GM19467 (cell line): ENCODE results near the gene FRMPD2.
"Not testable (repeated sequence)": the region's sequence is repeated elsewhere in the genome, so short reads cannot be mapped to it uniquely, and the experiment has no call there.

ENCODE experiments used
- ATAC-seq: cut with Tn5 transposase; IDR thresholded peaks from one replicate; pipeline ENCODE4 v1.9.1; 2021; ENCODE audit warnings: mild to moderate bottlenecking, moderate library complexity; ENCODE audit not compliant: unreplicated experiment

Gene FRMPD2

GRCh38 chr10:48234295-48234694 is 40.2 kb downstream of the FRMPD2 start:
- no peak for ATAC-seq

- ATAC-seq: no peak
Measured at GRCh38 chr10:48233559-48234005, 40.9 kb downstream of the FRMPD2 start.

GRCh38 chr10:48232717-48233447 is 41.6 kb downstream of the FRMPD2 start:
- no peak for ATAC-seq

GRCh38 chr10:48231699-48232315 is 42.7 kb downstream of the FRMPD2 start:
- no peak for ATAC-seq

GRCh38 chr10:48231178-48231577 is 43.3 kb downstream of the FRMPD2 start:
- ATAC-seq: no peak

GRCh38 chr10:48227213-48227612 is 47.3 kb downstream of the FRMPD2 start:
- ATAC-seq: no peak

- ATAC-seq: no peak
Measured at GRCh38 chr10:48224979-48225560, 49.4 kb downstream of the FRMPD2 start.

GRCh38 chr10:48224296-48224695 is 50.2 kb downstream of the FRMPD2 start:
- no peak for ATAC-seq

- no peak for ATAC-seq
Measured at GRCh38 chr10:48221814-48222213, 52.7 kb downstream of the FRMPD2 start.

GRCh38 chr10:48221031-48221430 is 53.5 kb downstream of the FRMPD2 start:
- not testable (repeated sequence) for ATAC-seq

- ATAC-seq: no peak
Measured at GRCh38 chr10:48219194-48219593, 55.3 kb downstream of the FRMPD2 start.

GRCh38 chr10:48216744-48217143 is 57.8 kb downstream of the FRMPD2 start:
- ATAC-seq: no peak

GRCh38 chr10:48216204-48216505 is 58.3 kb downstream of the FRMPD2 start:
- ATAC-seq: no peak

GRCh38 chr10:48215486-48216203 is 58.9 kb downstream of the FRMPD2 start:
- ATAC-seq: no peak

- ATAC-seq: no peak
Measured at GRCh38 chr10:48214716-48215485, 59.6 kb downstream of the FRMPD2 start.

GRCh38 chr10:48213047-48213446 is 61.4 kb downstream of the FRMPD2 start:
- no peak for ATAC-seq

- ATAC-seq: no peak
Measured at GRCh38 chr10:48211777-48212176, 62.7 kb downstream of the FRMPD2 start.

- no peak for ATAC-seq
Measured at GRCh38 chr10:48210966-48211365, 63.5 kb downstream of the FRMPD2 start.

- ATAC-seq: no peak
Measured at GRCh38 chr10:48210391-48210790, 64.1 kb downstream of the FRMPD2 start.

- ATAC-seq: no peak
Measured at GRCh38 chr10:48209241-48209640, 65.3 kb downstream of the FRMPD2 start.

- no peak for ATAC-seq
Measured at GRCh38 chr10:48207853-48208252, 66.6 kb downstream of the FRMPD2 start.
